ENCODE results near the gene SORCS1. TPM values are rescaled to one million over a fixed set of nuclear protein-coding genes. Genes with fewer than 3 reads are reported as not detected.

SORCS1 gene
- total RNA-seq, 2 donors from 2014 or later, result 0.37 to 1.2 TPM

GRCh38 chr10:106555599-106555998 lies 608.9 kb downstream of the SORCS1 start:
- intact Hi-C loops (cut with DNase I), result no loop called here
- no peak for DNase-seq (ENCODE audit: low spot score)

GRCh38 chr10:106551501-106552062 lies 612.9 kb downstream of the SORCS1 start:
- DNase-seq (ENCODE audit: low spot score), result no peak
- intact Hi-C loops (cut with DNase I), result no loop called here

- intact Hi-C loops (cut with DNase I), result no loop called here
- no peak for DNase-seq (ENCODE audit: low spot score)
These were observed 615.7 kb downstream of the SORCS1 start for GRCh38 chr10:106548832-106549231.

GRCh38 chr10:106547047-106547635 lies 617.4 kb downstream of the SORCS1 start:
- DNase-seq (ENCODE audit: low spot score), result no peak
- intact Hi-C loops (cut with DNase I), result no loop called here

GRCh38 chr10:106542461-106542860 lies 622.0 kb downstream of the SORCS1 start:
- intact Hi-C loops (cut with DNase I), result no loop called here

GRCh38 chr10:106540645-106541044 lies 623.9 kb downstream of the SORCS1 start:
- intact Hi-C loops (cut with DNase I), result no loop called here

More at GRCh38 chr10:106542461-106542860, 622.0 kb downstream of the SORCS1 start:
- DNase-seq (ENCODE audit: low spot score), result no peak

GRCh38 chr10:106537866-106538265 lies 626.6 kb downstream of the SORCS1 start:
- no peak for DNase-seq (ENCODE audit: low spot score)
- intact Hi-C loops (cut with DNase I), result no loop called here

More at GRCh38 chr10:106540645-106541044, 623.9 kb downstream of the SORCS1 start:
- no peak for DNase-seq (ENCODE audit: low spot score)

GRCh38 chr10:106535304-106535953 lies 629.1 kb downstream of the SORCS1 start:
- no peak for DNase-seq (ENCODE audit: low spot score)
- intact Hi-C loops (cut with DNase I), result no loop called here

GRCh38 chr10:106534441-106534840 lies 630.1 kb downstream of the SORCS1 start:
- no peak for DNase-seq (ENCODE audit: low spot score)
- intact Hi-C loops (cut with DNase I), result no loop called here

GRCh38 chr10:106528702-106529101 lies 635.8 kb downstream of the SORCS1 start:
- no peak for DNase-seq (ENCODE audit: low spot score)
- intact Hi-C loops (cut with DNase I), result no loop called here

- DNase-seq (ENCODE audit: low spot score), result no peak
- intact Hi-C loops (cut with DNase I), result no loop called here
These were observed 638.7 kb downstream of the SORCS1 start for GRCh38 chr10:106525835-106526234.
